ENCODE data around the gene TECTB.

GRCh38 chr10:112333452-112333851 lies 50.3 kb downstream of the TECTB start:
- TF ChIP-seq ZBTB33 (IDR thresholded peaks at IDR 0.05; ENCODE audit: extremely low read depth, insufficient replicate concordance, low read length) (no peak), EZH2 (IDR thresholded peaks at IDR 0.05) (no peak), SIN3A (IDR thresholded peaks at IDR 0.05; ENCODE audit: low read depth) (no peak), POLR2A (IDR thresholded peaks at IDR 0.05; ENCODE audit: borderline replicate concordance, extremely low read depth, insufficient read depth, insufficient read length) (no peak), REST (IDR thresholded peaks at IDR 0.05; ENCODE audit: low read depth) (no peak), MAX (IDR thresholded peaks at IDR 0.05) (no peak), YY1 (IDR thresholded peaks at IDR 0.05; ENCODE audit: extremely low read depth, insufficient replicate concordance, low read depth, low read length) (no peak), POLR2AphosphoS5 (IDR thresholded peaks at IDR 0.05; ENCODE audit: low read depth, low read length) (no peak)

Data from HCT116 (cell line).